ENCODE measurements around the gene BTBD7.

BTBD7 gene

GRCh38 chr14:93337143-93337753 lies 4.4 kb upstream of the BTBD7 start:
- no peak for TF ChIP-seq CTCF (IDR thresholded peaks at IDR 0.05; ENCODE audit: control extremely low read depth, extremely low read depth, low read depth, missing control alignments)
- DNase-seq (ENCODE audit: extremely low spot score): no peak
- POLR2A ChIA-PET: no interaction called here
- CTCF ChIA-PET: interaction anchor here (0.8 to 1.9 kb wide), 2 partner anchors 11 to 19 kb away, joined by 3 to 5 read pairs; no protein-coding TSS in a partner anchor

- CTCF ChIA-PET: no interaction called here
- DNase-seq (ENCODE audit: extremely low spot score): no peak
- POLR2A ChIA-PET: no interaction called here
These were observed 831 bp upstream of the BTBD7 start for GRCh38 chr14:93333631-93334103.

GRCh38 chr14:93332397-93332852 lies 411 bp downstream of the BTBD7 start:
- no peak for TF ChIP-seq CTCF (IDR thresholded peaks at IDR 0.05; ENCODE audit: control extremely low read depth, extremely low read depth, low read depth, missing control alignments)
- ChIA-PET POLR2A (no interaction called here), CTCF (interaction anchor here (1.0 to 2.3 kb wide), 3 partner anchors 10 to 36 kb away, joined by 3 to 10 read pairs (median 5); no protein-coding TSS in a partner anchor)
- DNase-seq (ENCODE audit: extremely low spot score): peak; percentile 77

More at GRCh38 chr14:93333631-93334103, 831 bp upstream of the BTBD7 start:
- TF ChIP-seq CTCF (IDR thresholded peaks at IDR 0.05; ENCODE audit: control extremely low read depth, extremely low read depth, low read depth, missing control alignments): no peak

- POLR2A ChIA-PET: no interaction called here
These were observed 974 bp downstream of the BTBD7 start for GRCh38 chr14:93331728-93332396.

GRCh38 chr14:93331002-93331727 lies 1.7 kb downstream of the BTBD7 start:
- ChIA-PET CTCF (interaction anchor here (1.1 to 2.3 kb wide), 5 partner anchors 9 to 124 kb away, joined by 3 to 10 read pairs (median 4); no protein-coding TSS in a partner anchor), POLR2A (interaction anchor here (0.7 kb wide), 1 partner anchor 19 kb away, joined by 4 read pairs; no protein-coding TSS in a partner anchor)
- no peak for DNase-seq (ENCODE audit: extremely low spot score)
- no peak for TF ChIP-seq CTCF (IDR thresholded peaks at IDR 0.05; ENCODE audit: control extremely low read depth, extremely low read depth, low read depth, missing control alignments)

More at GRCh38 chr14:93331728-93332396, 974 bp downstream of the BTBD7 start:
- CTCF ChIA-PET: interaction anchor here (1.0 to 2.3 kb wide), 6 partner anchors 9 to 124 kb away, joined by 3 to 10 read pairs (median 4); no protein-coding TSS in a partner anchor
- no peak for TF ChIP-seq CTCF (IDR thresholded peaks at IDR 0.05; ENCODE audit: control extremely low read depth, extremely low read depth, low read depth, missing control alignments)
- no peak for DNase-seq (ENCODE audit: extremely low spot score)

GRCh38 chr14:93330609-93331000 lies 2.2 kb downstream of the BTBD7 start:
- DNase-seq (ENCODE audit: extremely low spot score): no peak
- CTCF ChIA-PET: interaction anchor here (1.0 to 2.3 kb wide), 4 partner anchors 8 to 32 kb away, joined by 3 to 10 read pairs (median 6); no protein-coding TSS in a partner anchor
- POLR2A ChIA-PET: interaction anchor here (0.7 kb wide), 1 partner anchor 18 kb away, joined by 4 read pairs; no protein-coding TSS in a partner anchor
- TF ChIP-seq CTCF (IDR thresholded peaks at IDR 0.05; ENCODE audit: control extremely low read depth, extremely low read depth, low read depth, missing control alignments): no peak

All from GM10248 (cell line).